ENCODE results near the gene KRTAP10-7.

The KRTAP10-7 gene

GRCh38 chr21:44647222-44647552 lies 46.8 kb downstream of the KRTAP10-7 start:
- Histone ChIP-seq H3K4me2 (no peak overlapping the region), H4K20me1 (ENCODE audit: insufficient read depth) (no peaks in the 10 kb centered on the region), H3K36me3 (ENCODE audit: insufficient read depth) (no peaks in the 10 kb centered on the region), H3K79me2 (ENCODE audit: insufficient read depth, low read depth) (no peaks in the 10 kb centered on the region), H3K9ac (no peak overlapping the region), H3K4me1 (ENCODE audit: low read depth, poor library complexity, severe bottlenecking) (no peaks in the 10 kb centered on the region), H2AFZ (ENCODE audit: low read depth) (no peak overlapping the region), H3K4me3 (IDR thresholded peaks at IDR 0.05; ENCODE audit: insufficient read depth, low read depth, low read length) (no peak overlapping the region), H3K27ac (no peak overlapping the region), H3K27me3 (ENCODE audit: insufficient read depth, low read depth) (peaks cover 82% of the 10 kb centered on the region)
- TF ChIP-seq CTCF (conservative IDR thresholded peaks at IDR 0.05; ENCODE audit: low read depth, low read length), result no peak

- Histone ChIP-seq H2AFZ (ENCODE audit: low read depth) (no peak overlapping the region), H3K4me2 (no peak overlapping the region), H3K27me3 (ENCODE audit: insufficient read depth, low read depth) (peaks cover 82% of the 10 kb centered on the region), H3K79me2 (ENCODE audit: insufficient read depth, low read depth) (no peaks in the 10 kb centered on the region), H3K9ac (no peak overlapping the region), H3K27ac (no peak overlapping the region), H3K4me3 (IDR thresholded peaks at IDR 0.05; ENCODE audit: insufficient read depth, low read depth, low read length) (no peak overlapping the region), H3K4me1 (ENCODE audit: low read depth, poor library complexity, severe bottlenecking) (no peaks in the 10 kb centered on the region), H4K20me1 (ENCODE audit: insufficient read depth) (no peaks in the 10 kb centered on the region), H3K36me3 (ENCODE audit: insufficient read depth) (no peaks in the 10 kb centered on the region)
- TF ChIP-seq CTCF (conservative IDR thresholded peaks at IDR 0.05; ENCODE audit: low read depth, low read length), result no peak
Observed at GRCh38 chr21:44648557-44649311, 48.3 kb downstream of the KRTAP10-7 start.

GRCh38 chr21:44649521-44650100 lies 49.2 kb downstream of the KRTAP10-7 start:
- peaks cover 80% of the 10 kb centered on the region for H3K27me3 ChIP-seq (ENCODE audit: insufficient read depth, low read depth)
- H3K79me2 ChIP-seq (ENCODE audit: insufficient read depth, low read depth), result no peaks in the 10 kb centered on the region
- no peak overlapping the region for H3K4me2 ChIP-seq
- no peaks in the 10 kb centered on the region for H3K4me1 ChIP-seq (ENCODE audit: low read depth, poor library complexity, severe bottlenecking)
- TF ChIP-seq CTCF (conservative IDR thresholded peaks at IDR 0.05; ENCODE audit: low read depth, low read length), result no peak
- H3K27ac ChIP-seq, result no peak overlapping the region
- H3K36me3 ChIP-seq (ENCODE audit: insufficient read depth), result no peaks in the 10 kb centered on the region
- H3K4me3 ChIP-seq (IDR thresholded peaks at IDR 0.05; ENCODE audit: insufficient read depth, low read depth, low read length), result no peak overlapping the region
- no peaks in the 10 kb centered on the region for H4K20me1 ChIP-seq (ENCODE audit: insufficient read depth)
- no peak overlapping the region for H3K9ac ChIP-seq
- H2AFZ ChIP-seq (ENCODE audit: low read depth), result no peak overlapping the region

GRCh38 chr21:44650265-44650972 lies 50.0 kb downstream of the KRTAP10-7 start:
- H3K27me3 ChIP-seq (ENCODE audit: insufficient read depth, low read depth), result peaks cover 72% of the 10 kb centered on the region
- H3K79me2 ChIP-seq (ENCODE audit: insufficient read depth, low read depth), result no peaks in the 10 kb centered on the region
- no peak overlapping the region for H3K27ac ChIP-seq
- TF ChIP-seq CTCF (conservative IDR thresholded peaks at IDR 0.05; ENCODE audit: low read depth, low read length), result no peak
- no peak overlapping the region for H3K9ac ChIP-seq
- no peak overlapping the region for H3K4me2 ChIP-seq
- H4K20me1 ChIP-seq (ENCODE audit: insufficient read depth), result no peaks in the 10 kb centered on the region
- no peaks in the 10 kb centered on the region for H3K36me3 ChIP-seq (ENCODE audit: insufficient read depth)
- H3K4me3 ChIP-seq (IDR thresholded peaks at IDR 0.05; ENCODE audit: insufficient read depth, low read depth, low read length), result no peak overlapping the region
- no peaks in the 10 kb centered on the region for H3K4me1 ChIP-seq (ENCODE audit: low read depth, poor library complexity, severe bottlenecking)
- H2AFZ ChIP-seq (ENCODE audit: low read depth), result no peak overlapping the region
